PC-3 (cell line): ENCODE measurements around the gene SLC1A5.

Experiments used
- CTCF ChIP-seq: fragments of 300-600 bp; sonication (generic); conservative IDR thresholded peaks from 2 replicates; pipeline ENCODE4 v1.5.1; 2017; ENCODE audit warnings: antibody characterized with exemption, low read depth, mild to moderate bottlenecking, low read length
- EZH2 ChIP-seq: fragments of 300-600 bp; sonication (generic); IDR thresholded peaks from one replicate; pipeline ENCODE4 v1.6.1; 2017; ENCODE audit warnings: antibody characterized with exemption, mild to moderate bottlenecking, low read length; ENCODE audit not compliant: unreplicated experiment
- EZH2phosphoT487 ChIP-seq: fragments of 300-600 bp; sonication (generic); IDR thresholded peaks from 2 replicates; pipeline ENCODE4 v1.6.1; 2018; ENCODE audit warnings: mild to moderate bottlenecking, antibody characterized with exemption, low read length, borderline replicate concordance

GRCh38 chr19:46755853-46756543, 32.4 kb downstream of the SLC1A5 start:
- TF ChIP-seq CTCF, result no peak
- TF ChIP-seq EZH2phosphoT487, result no peak
- no peak for TF ChIP-seq EZH2
